Measurements from ENCODE around the gene TIMP3.

The TIMP3 gene

DNA sequence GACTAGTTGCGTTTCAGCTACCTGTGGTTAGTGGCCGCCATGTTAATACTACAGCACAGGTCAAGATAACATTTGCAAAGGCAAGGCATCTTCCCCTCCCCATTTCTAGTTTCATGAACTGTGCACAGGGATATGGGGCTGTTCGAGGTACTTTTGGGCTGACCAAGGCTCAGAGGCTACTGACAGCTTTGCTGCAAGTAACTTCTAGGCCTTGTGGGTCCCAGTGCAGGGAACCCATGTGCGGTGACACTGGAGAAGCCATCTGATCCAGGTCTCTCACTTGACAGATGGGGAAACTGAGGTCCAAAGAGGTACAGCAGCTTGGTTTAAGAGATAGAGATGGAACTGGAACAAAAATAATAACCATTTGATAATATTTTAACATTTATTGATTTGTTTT lies 13.6 kb downstream of the TIMP3 start:
- no peak overlapping the region for H3K4me3 ChIP-seq (ENCODE audit: control insufficient read depth, low read depth, low read length)
- TF ChIP-seq, protein P1, sequence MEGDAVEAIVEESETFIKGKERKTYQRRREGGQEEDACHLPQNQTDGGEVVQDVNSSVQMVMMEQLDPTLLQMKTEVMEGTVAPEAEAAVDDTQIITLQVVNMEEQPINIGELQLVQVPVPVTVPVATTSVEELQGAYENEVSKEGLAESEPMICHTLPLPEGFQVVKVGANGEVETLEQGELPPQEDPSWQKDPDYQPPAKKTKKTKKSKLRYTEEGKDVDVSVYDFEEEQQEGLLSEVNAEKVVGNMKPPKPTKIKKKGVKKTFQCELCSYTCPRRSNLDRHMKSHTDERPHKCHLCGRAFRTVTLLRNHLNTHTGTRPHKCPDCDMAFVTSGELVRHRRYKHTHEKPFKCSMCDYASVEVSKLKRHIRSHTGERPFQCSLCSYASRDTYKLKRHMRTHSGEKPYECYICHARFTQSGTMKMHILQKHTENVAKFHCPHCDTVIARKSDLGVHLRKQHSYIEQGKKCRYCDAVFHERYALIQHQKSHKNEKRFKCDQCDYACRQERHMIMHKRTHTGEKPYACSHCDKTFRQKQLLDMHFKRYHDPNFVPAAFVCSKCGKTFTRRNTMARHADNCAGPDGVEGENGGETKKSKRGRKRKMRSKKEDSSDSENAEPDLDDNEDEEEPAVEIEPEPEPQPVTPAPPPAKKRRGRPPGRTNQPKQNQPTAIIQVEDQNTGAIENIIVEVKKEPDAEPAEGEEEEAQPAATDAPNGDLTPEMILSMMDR (IDR thresholded peaks at IDR 0.05; ENCODE audit: control insufficient read depth, insufficient read depth, low read depth, low read length, missing control alignments) = no peak
- DNase-seq (ENCODE audit: low read depth) = no peak

DNA sequence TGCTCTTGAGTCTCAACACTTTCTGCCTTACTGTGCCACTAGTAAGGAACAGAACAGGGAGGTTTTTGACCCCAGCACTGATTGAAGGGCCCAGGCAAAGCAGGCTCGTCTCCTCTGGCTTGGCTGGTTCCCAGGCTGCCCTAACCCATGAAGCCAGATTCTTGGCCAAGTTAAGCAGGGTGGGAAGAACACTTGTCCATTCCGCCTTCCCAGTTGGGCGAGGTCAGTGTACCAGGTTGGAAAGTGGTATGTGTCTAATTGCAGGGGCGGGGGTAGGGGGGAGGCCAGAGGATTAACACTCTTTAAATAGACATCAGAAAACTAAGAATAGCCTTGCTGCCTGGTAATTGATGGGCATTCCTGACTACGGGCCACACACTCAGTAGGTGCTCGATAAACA lies 14.4 kb downstream of the TIMP3 start:
- H3K4me3 ChIP-seq (ENCODE audit: control insufficient read depth, low read depth, low read length) = no peak overlapping the region
- TF ChIP-seq, protein P1 (IDR thresholded peaks at IDR 0.05; ENCODE audit: control insufficient read depth, insufficient read depth, low read depth, low read length, missing control alignments) = no peak
- no peak for DNase-seq (ENCODE audit: low read depth)

DNA sequence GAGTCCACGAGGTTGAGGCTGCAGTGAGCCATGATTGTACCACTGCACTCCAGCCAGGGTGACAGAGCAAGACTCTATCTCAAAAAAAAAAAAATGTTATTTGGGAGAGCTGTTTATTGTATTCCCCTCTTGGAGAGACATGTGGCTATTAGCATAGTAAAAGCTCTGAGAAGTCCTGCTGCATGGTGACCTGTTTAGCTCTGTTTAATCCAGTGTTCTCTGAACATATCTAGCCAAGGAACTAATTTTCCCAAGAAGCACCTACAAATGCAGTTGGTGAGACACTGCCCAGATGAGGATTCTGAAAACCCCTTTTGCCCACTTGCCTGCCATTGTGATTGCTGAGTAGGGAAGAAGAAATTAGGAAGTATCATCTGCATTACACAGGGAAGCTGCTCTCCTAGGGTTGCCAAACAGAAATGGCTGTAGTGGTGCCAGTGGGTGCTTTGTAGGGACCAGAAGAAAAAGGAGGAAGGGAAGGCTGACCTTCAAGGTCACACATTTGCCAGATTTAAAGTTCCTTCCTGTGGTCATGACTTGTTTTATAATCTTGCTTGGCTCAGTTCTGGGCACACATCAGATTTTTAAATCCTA lies 15.7 kb downstream of the TIMP3 start:
- H3K4me3 ChIP-seq (ENCODE audit: control insufficient read depth, low read depth, low read length) = no peak overlapping the region
- TF ChIP-seq, protein P1 (IDR thresholded peaks at IDR 0.05; ENCODE audit: control insufficient read depth, insufficient read depth, low read depth, low read length, missing control alignments) = no peak
- no peak for DNase-seq (ENCODE audit: low read depth)

DNA sequence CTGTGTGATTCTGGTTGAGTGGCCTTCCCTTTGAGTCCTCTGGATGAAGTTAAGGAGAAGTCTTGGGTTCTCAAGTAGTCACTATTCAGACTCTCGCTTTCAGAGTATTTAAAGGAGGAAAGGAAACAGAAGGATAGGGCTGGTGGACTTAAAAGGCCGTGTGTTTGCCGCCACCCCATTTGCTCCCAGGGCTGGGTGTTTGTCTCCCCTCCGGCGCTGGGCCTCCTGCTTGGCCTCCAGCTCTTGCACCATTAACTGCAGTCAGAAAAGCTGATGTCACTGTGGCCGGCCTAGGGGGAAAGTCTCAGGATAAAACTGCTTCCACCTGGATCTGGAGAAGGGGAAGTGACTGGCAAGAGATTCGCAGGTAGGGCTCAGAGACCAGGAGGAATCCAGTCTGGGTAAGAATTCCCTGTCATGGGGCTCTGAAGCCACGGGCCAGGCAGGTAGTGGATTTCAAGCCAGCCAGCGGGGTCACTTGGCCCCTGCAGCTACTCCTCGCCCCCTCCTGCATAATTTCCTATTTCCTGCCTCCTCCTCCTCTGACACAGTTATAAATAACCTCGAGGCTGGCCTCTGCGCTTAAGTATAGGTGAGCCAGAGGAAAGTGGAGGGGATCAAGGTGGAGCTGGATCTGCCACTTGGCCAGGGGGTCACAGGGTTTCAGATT lies 17.1 kb downstream of the TIMP3 start:
- TF ChIP-seq, protein P1 (IDR thresholded peaks at IDR 0.05; ENCODE audit: control insufficient read depth, insufficient read depth, low read depth, low read length, missing control alignments) = no peak
- H3K4me3 ChIP-seq (ENCODE audit: control insufficient read depth, low read depth, low read length) = no peak overlapping the region
- DNase-seq (ENCODE audit: low read depth) = no peak

DNA sequence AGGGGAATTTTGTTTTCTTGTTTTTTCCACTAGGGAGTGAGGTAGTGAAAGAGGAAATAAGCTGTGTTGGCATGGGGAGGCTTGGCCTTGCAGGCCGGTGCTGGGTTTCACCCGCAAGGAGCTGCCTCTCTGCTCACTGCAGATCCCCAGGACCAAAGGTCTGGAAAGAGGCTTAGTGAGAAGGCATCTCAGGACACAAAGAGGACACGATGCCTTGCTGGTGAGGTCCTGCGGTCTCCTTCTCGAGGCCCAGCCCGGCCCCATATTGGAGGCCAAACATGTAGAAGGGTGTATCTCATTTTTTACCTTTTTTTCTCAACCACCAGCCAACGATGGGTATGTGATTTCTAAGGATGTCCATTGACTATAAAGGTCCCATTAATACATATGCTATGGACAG lies 17.6 kb downstream of the TIMP3 start:
- DNase-seq (ENCODE audit: low read depth) = no peak
- TF ChIP-seq, protein P1 (IDR thresholded peaks at IDR 0.05; ENCODE audit: control insufficient read depth, insufficient read depth, low read depth, low read length, missing control alignments) = no peak
- no peak overlapping the region for H3K4me3 ChIP-seq (ENCODE audit: control insufficient read depth, low read depth, low read length)

DNA sequence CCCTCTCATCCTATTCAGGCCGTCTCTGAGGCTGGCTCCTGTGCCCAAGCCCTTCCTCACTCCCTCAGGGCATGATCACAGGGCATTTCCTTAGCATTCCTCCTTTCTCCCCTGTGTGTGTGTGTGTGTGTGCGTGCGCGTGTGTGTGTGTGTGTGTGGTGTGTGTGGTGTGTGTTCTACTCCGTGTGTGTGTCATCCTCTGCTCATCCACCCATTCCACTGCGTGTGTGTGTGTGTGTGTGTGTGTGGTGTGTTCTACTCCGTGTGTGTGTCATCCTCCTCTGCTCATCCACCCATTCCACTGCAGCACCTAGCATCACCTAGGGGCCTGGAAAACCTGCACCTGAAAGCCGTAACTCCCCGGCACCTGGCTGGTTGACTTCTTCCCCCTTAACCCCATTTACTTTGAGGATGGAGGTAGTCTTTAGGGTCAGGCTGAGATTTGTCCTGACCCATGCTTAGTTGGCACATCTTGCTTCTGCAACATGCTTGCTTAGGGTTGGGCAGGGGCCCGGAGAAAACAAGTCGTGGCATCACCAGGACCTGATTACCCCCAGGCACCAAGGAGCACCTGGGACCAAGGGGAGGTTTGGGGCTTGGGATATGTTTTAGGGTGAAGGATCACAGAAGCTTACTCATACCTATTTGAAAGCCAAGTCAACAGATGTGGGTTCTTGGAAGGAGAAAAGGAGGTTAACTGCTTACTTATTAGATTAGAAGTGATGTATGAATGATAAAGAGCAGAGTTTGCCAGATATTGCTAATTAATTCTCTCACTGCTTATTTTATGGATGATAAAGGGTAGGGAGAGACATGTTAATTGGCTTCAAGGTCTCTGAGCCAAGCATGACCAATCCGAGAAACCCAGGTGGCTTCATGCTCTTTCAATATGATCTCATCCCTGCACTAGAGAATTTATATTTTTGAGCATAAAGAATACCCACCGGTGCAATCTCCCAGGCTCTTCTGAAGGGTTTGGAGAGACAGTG lies 18.9 kb downstream of the TIMP3 start:
- TF ChIP-seq, protein P1 (IDR thresholded peaks at IDR 0.05; ENCODE audit: control insufficient read depth, insufficient read depth, low read depth, low read length, missing control alignments) = no peak
- no peak overlapping the region for H3K4me3 ChIP-seq (ENCODE audit: control insufficient read depth, low read depth, low read length)
- DNase-seq (ENCODE audit: low read depth) = no peak
